ENCODE measurements around the gene TTC7B.
"Not testable (repeated sequence)": the region's sequence is repeated elsewhere in the genome, so short reads cannot be mapped to it uniquely, and the experiment has no call there.

TTC7B gene

GRCh38 chr14:90830931-90831701, 14.9 kb upstream of the TTC7B start:
- no peak for DNase-seq

GRCh38 chr14:90829677-90830076, 13.4 kb upstream of the TTC7B start:
- DNase-seq = no peak

- DNase-seq = no peak
These were observed 12.6 kb upstream of the TTC7B start for GRCh38 chr14:90828642-90829487.

- peak; percentile 93 for DNase-seq
These were observed 11.8 kb upstream of the TTC7B start for GRCh38 chr14:90827919-90828610.

GRCh38 chr14:90823542-90823941, 7.3 kb upstream of the TTC7B start:
- DNase-seq = not testable (repeated sequence)

GRCh38 chr14:90820958-90821357, 4.7 kb upstream of the TTC7B start:
- DNase-seq = no peak

- DNase-seq = no peak
These were observed 3.6 kb upstream of the TTC7B start for GRCh38 chr14:90819734-90820393.

GRCh38 chr14:90818715-90819114, 2.5 kb upstream of the TTC7B start:
- no peak for DNase-seq

- DNase-seq = no peak
These were observed 629 bp upstream of the TTC7B start for GRCh38 chr14:90816681-90817436.

GRCh38 chr14:90815572-90815821, 733 bp downstream of the TTC7B start:
- no peak for DNase-seq

GRCh38 chr14:90814806-90815571, 1.2 kb downstream of the TTC7B start:
- DNase-seq = peak; percentile 32

- DNase-seq = no peak
These were observed 2.8 kb downstream of the TTC7B start for GRCh38 chr14:90813442-90813841.

GRCh38 chr14:90812109-90812508, 4.1 kb downstream of the TTC7B start:
- DNase-seq = no peak

GRCh38 chr14:90811641-90812040, 4.6 kb downstream of the TTC7B start:
- no peak for DNase-seq

- DNase-seq = no peak
These were observed 5.4 kb downstream of the TTC7B start for GRCh38 chr14:90810806-90811205.

- DNase-seq = no peak
These were observed 6.5 kb downstream of the TTC7B start for GRCh38 chr14:90809530-90810312.

- DNase-seq = no peak
These were observed 7.3 kb downstream of the TTC7B start for GRCh38 chr14:90808759-90809529.

GRCh38 chr14:90807060-90807459, 9.2 kb downstream of the TTC7B start:
- DNase-seq = no peak

GRCh38 chr14:90805662-90806540, 10.3 kb downstream of the TTC7B start:
- no peak for DNase-seq
